Prostate gland (tissue), 2 donors: ENCODE data around the gene EIF1. TPM values are rescaled to one million over a fixed set of nuclear protein-coding genes. Genes with fewer than 3 reads are reported as not detected.
A peak's percentile ranks its signal among the peaks of the same experiment; 100 is the strongest.

ENCODE experiments used
- DNase-seq: peaks from one replicate; pipeline ENCODE4 v3.0.0-alpha.2; 2019; ENCODE audit warnings: low spot score
- H3K27ac ChIP-seq, 2 donors: fragments of 200-600 bp; sonication (generic); 2 replicates each; pipeline ENCODE4 v1.5.1; 2017 to 2019
- H3K27me3 ChIP-seq: fragments of 200-600 bp; sonication (generic); replicated peaks from 2 replicates; pipeline ENCODE4 v1.5.1; 2019; ENCODE audit not compliant: insufficient read depth
- H3K36me3 ChIP-seq, 2 donors: fragments of 200-600 bp; sonication (generic); 1 replicate in 1 of 2; 2 replicates in 1 of 2; pipeline versions ENCODE4 v1.5.1 to v1.8.1; 2017 to 2019
- H3K4me1 ChIP-seq: fragments of 200-600 bp; sonication (generic); replicated peaks from 2 replicates; pipeline ENCODE4 v1.5.1; 2019
- H3K4me3 ChIP-seq, 2 donors: fragments of 200-600 bp; sonication (generic); 2 replicates each; pipeline ENCODE4 v1.5.1; 2017 to 2019
- H3K9me3 ChIP-seq: fragments of 200-600 bp; sonication (generic); 2 replicates; pipeline ENCODE4 v1.5.1; 2017
- CTCF ChIP-seq, 4 experiments: fragments of 200-600 bp in 2 of 4; fragments of 450-650 bp in 2 of 4; sonication (generic) in 2 of 4; IDR thresholded peaks; 1 replicate in 3 of 4; 2 replicates in 1 of 4; pipeline ENCODE4 v1.5.1; 2016 to 2019; ENCODE audit warnings: antibody characterized with exemption in 4 of 4, mild to moderate bottlenecking in 2 of 4, moderate library complexity in 2 of 4
- POLR2A ChIP-seq: fragments of 450-650 bp; IDR thresholded peaks from one replicate; pipeline ENCODE4 v1.6.1; 2016; ENCODE audit warnings: antibody characterized with exemption, mild to moderate bottlenecking
- POLR2AphosphoS5 ChIP-seq: sonication (generic); formaldehyde crosslinking; IDR thresholded peaks from one replicate; pipeline ENCODE4 v1.6.1; 2017; ENCODE audit warnings: antibody characterized with exemption
- WGBS: methylation state at CpG from one replicate; pipeline ENCODE4 v1.1.5; 2018; 5-methylcytosine and 5-hydroxymethylcytosine counted together
- intact Hi-C: fragments of 100-400 bp; cut with DNase I; formaldehyde crosslinking; loops from one replicate; pipeline ENCODE4 v1.14.2; 2022
- total RNA-seq, 2 donors: library from RNA; depleted of rRNA; stranded (reverse); fragments of >200 nt; gene quantifications; one replicate each; pipeline ENCODE4 v1.1.0, GENCODE V29; 2016

Gene EIF1
- total RNA-seq, 2 donors from 2014 or later = 136 to 320 TPM

GRCh38 chr17:41663451-41664171 is 25.1 kb upstream of the EIF1 start:
- H3K27me3 ChIP-seq = no peaks in the 10 kb centered on the region
- no peaks in the 10 kb centered on the region for H3K36me3 ChIP-seq
- TF ChIP-seq POLR2AphosphoS5 (no peak), POLR2A (no peak), CTCF (IDR thresholded peaks at IDR 0.05) (no peak)
- no peak overlapping the region for H3K27ac ChIP-seq
- DNase-seq = no peak
- peaks cover 7% of the 10 kb centered on the region for H3K4me1 ChIP-seq
- WGBS = 75% methylated on average over 8 of the region's 8 CpGs
- H3K4me3 ChIP-seq = no peak overlapping the region
- H3K9me3 ChIP-seq = no peaks in the 10 kb centered on the region
- intact Hi-C loops = loop anchor here (2.0 to 10.0 kb wide), 4 partner anchors 111 to 1049 kb away; no protein-coding TSS in a partner anchor

GRCh38 chr17:41664172-41664457 is 24.6 kb upstream of the EIF1 start:
- no peaks in the 10 kb centered on the region for H3K9me3 ChIP-seq
- peaks cover 7% of the 10 kb centered on the region for H3K4me1 ChIP-seq
- TF ChIP-seq CTCF (IDR thresholded peaks at IDR 0.05) (no peak), POLR2A (no peak), POLR2AphosphoS5 (no peak)
- no peak for DNase-seq
- no peak overlapping the region for H3K4me3 ChIP-seq
- H3K27ac ChIP-seq = no peak overlapping the region
- 92% methylated on average over 2 of the region's 2 CpGs for WGBS
- H3K27me3 ChIP-seq = no peaks in the 10 kb centered on the region
- no peaks in the 10 kb centered on the region for H3K36me3 ChIP-seq
- intact Hi-C loops = loop anchor here (2.0 to 10.0 kb wide), 3 partner anchors 112 to 1049 kb away; no protein-coding TSS in a partner anchor

GRCh38 chr17:41664587-41665565 is 23.8 kb upstream of the EIF1 start:
- Histone ChIP-seq H3K36me3 (no peaks in the 10 kb centered on the region), H3K9me3 (no peaks in the 10 kb centered on the region), H3K27me3 (no peaks in the 10 kb centered on the region), H3K4me1 (peaks cover 7% of the 10 kb centered on the region), H3K4me3 (peak overlapping the region; percentile 28 to 31), H3K27ac (peak overlapping the region; percentile 78 to 81)
- WGBS = 49% methylated on average over 15 of the region's 15 CpGs
- TF ChIP-seq CTCF (IDR thresholded peaks at IDR 0.05) = no peak
- TF ChIP-seq POLR2A = no peak
- TF ChIP-seq POLR2AphosphoS5 = no peak
- intact Hi-C loops = loop anchor here (2.0 to 10.0 kb wide), 3 partner anchors 113 to 1050 kb away; no protein-coding TSS in a partner anchor
- no peak for DNase-seq

GRCh38 chr17:41665566-41666236 is 23.0 kb upstream of the EIF1 start:
- DNase-seq = peak; percentile 91
- WGBS = 4% methylated on average over 39 of the region's 39 CpGs
- Histone ChIP-seq H3K4me1 (peaks cover 7% of the 10 kb centered on the region), H3K36me3 (no peaks in the 10 kb centered on the region), H3K27me3 (no peaks in the 10 kb centered on the region), H3K9me3 (no peaks in the 10 kb centered on the region), H3K4me3 (peak overlapping the region; percentile 28 to 31), H3K27ac (peak overlapping the region; percentile 78 to 81)
- intact Hi-C loops = loop anchor here (2.0 to 10.0 kb wide), 3 partner anchors 809 to 1051 kb away; no protein-coding TSS in a partner anchor
- TF ChIP-seq CTCF (IDR thresholded peaks at IDR 0.05) (peak; percentile 94 to 99 (median 98)), POLR2A (peak; percentile 77), POLR2AphosphoS5 (peak; percentile 83)
